K562 (cell line): Measurements from ENCODE around the gene PPFIA3. TPM values are rescaled to one million over a fixed set of nuclear protein-coding genes. Genes with fewer than 3 reads are reported as not detected.

ENCODE experiments used
- BCOR ChIP-seq: fragments of 450-650 bp; IDR thresholded peaks from 2 replicates; pipeline ENCODE4 v1.6.1; 2016
- CLOCK ChIP-seq: fragments of 250-450 bp; sonication (Bioruptor Pico); IDR thresholded peaks from 2 replicates; pipeline ENCODE4 v1.4.0; 2020; ENCODE audit warnings: mild to moderate bottlenecking, moderate library complexity, borderline replicate concordance
- GABPB1 ChIP-seq: sonication (generic); formaldehyde crosslinking; IDR thresholded peaks from 2 replicates; pipeline ENCODE4 v1.8.0; 2022; ENCODE audit warnings: mild to moderate bottlenecking, missing genetic modification reagents
- HMGXB4 ChIP-seq: sonication (generic); formaldehyde crosslinking; IDR thresholded peaks from 2 replicates; pipeline ENCODE4 v1.8.1; 2023; ENCODE audit warnings: mild to moderate bottlenecking, missing genetic modification reagents
- HSF4 ChIP-seq: fragments of 250-450 bp; sonication (Bioruptor Pico); IDR thresholded peaks from 2 replicates; pipeline ENCODE4 v2.1.2; 2022; ENCODE audit warnings: mild to moderate bottlenecking, moderate library complexity, borderline replicate concordance
- MEF2D ChIP-seq: conservative IDR thresholded peaks from 2 replicates; pipeline ENCODE4 v1.6.1; 2016; ENCODE audit warnings: low read depth, missing genetic modification characterization, missing compliant biosample characterization
- MYNN ChIP-seq, 2 experiments: sonication (generic); formaldehyde crosslinking in 1 of 2; IDR thresholded peaks; 2 replicates each; pipeline versions ENCODE4 v1.5.0 to v1.6.1; 2016 to 2020; ENCODE audit warnings: antibody characterized with exemption in 1 of 2, missing genetic modification reagents in 1 of 2
- PPARD ChIP-seq: fragments of 250-450 bp; sonication (Bioruptor Pico); IDR thresholded peaks from 2 replicates; pipeline ENCODE4 v1.8.0; 2022; ENCODE audit warnings: inconsistent platforms, mild to moderate bottlenecking, moderate library complexity
- SMAD4 ChIP-seq: fragments of 250-450 bp; sonication (Bioruptor Pico); conservative IDR thresholded peaks from 2 replicates; pipeline ENCODE4 v1.8.0; 2021; ENCODE audit warnings: inconsistent platforms, mild to moderate bottlenecking, moderate library complexity
- TARDBP ChIP-seq: fragments of 450-650 bp; IDR thresholded peaks from 2 replicates; pipeline ENCODE4 v1.6.1; 2016
- THRAP3 ChIP-seq: fragments of 450-650 bp; IDR thresholded peaks from 2 replicates; pipeline ENCODE4 v1.6.1; 2016; ENCODE audit warnings: mild to moderate bottlenecking, inconsistent platforms, borderline replicate concordance
- ZNF407 ChIP-seq: fragments of 450-650 bp; IDR thresholded peaks from 2 replicates; pipeline ENCODE4 v1.6.1; 2016; ENCODE audit warnings: low read depth
- ZNF511 ChIP-seq: sonication (generic); formaldehyde crosslinking; IDR thresholded peaks from 2 replicates; pipeline ENCODE4 v1.8.0; 2022; ENCODE audit warnings: mild to moderate bottlenecking, missing genetic modification reagents
- ZNF75A ChIP-seq: fragments of 450-650 bp; formaldehyde crosslinking; IDR thresholded peaks from 2 replicates; pipeline ENCODE4 v1.4.0; 2020; ENCODE audit warnings: mild to moderate bottlenecking
- polyA plus RNA-seq, 8 experiments: library from polyadenylated mRNA; depleted of rRNA in 4 of 8; stranded (reverse) in 5 of 8; unstranded in 3 of 8; fragments of >200 nt; fragmentation: Nextera tagmentation in 2 of 8; fragmentation: Illumina TruSeq in 1 of 8; extraction: Ambion mirVana in 2 of 8; extraction: Trizol in 1 of 8; gene quantifications; 2 replicates each; pipeline versions ENCODE4 v1.2.1 to v1.2.3, GENCODE V29; 2011 to 2014; ENCODE audit warnings: inconsistent platforms in 1 of 8, missing spikeins in 1 of 8
- total RNA-seq, 7 experiments: library from RNA; depleted of rRNA in 6 of 7; stranded (reverse); fragments of >200 nt in 6 of 7; fragmentation: Illumina TruSeq in 2 of 7; extraction: Trizol in 2 of 7; gene quantifications; 2 replicates each; pipeline versions ENCODE4 v1.2.1 to v1.2.3, GENCODE V29; 2011 to 2021; ENCODE audit warnings: low replicate concordance in 1 of 7

The PPFIA3 gene
- total and polyA plus RNA-seq, 9 of the 15 experiments (the other 6 are each of a cell fraction or from before 2014, with no cell fraction given), result 0.10 to 53.0 (median 17.6) TPM

- TF ChIP-seq HMGXB4, result peak; percentile 75; the same call in 1 of the 2 replicates
- peak; percentile 91 for TF ChIP-seq BCOR
- TF ChIP-seq ZNF75A, result no peak
- no peak for TF ChIP-seq THRAP3
- peak; percentile 41 for TF ChIP-seq SMAD4
- peak; percentile 77 for TF ChIP-seq GABPB1 (CRISPR knock-in tag)
- TF ChIP-seq MYNN (IDR thresholded peaks at IDR 0.05), result no peak
- no peak for TF ChIP-seq MYNN (CRISPR knock-in tag; IDR thresholded peaks at IDR 0.05)
- TF ChIP-seq PPARD, result no peak
- TF ChIP-seq ZNF407, result no peak
- TF ChIP-seq TARDBP, result no peak
- peak; percentile 96 for TF ChIP-seq ZNF511 (CRISPR knock-in tag)
- no peak for TF ChIP-seq HSF4 (CRISPR knock-in tag)
- no peak for TF ChIP-seq CLOCK
- no peak for TF ChIP-seq MEF2D
Measured at GRCh38 chr19:49127674-49128544, 8.6 kb downstream of the PPFIA3 start (continued).
